Karpas-422 (cell line): ENCODE results near the gene OR13C3. TPM values are rescaled to one million over a fixed set of nuclear protein-coding genes. Genes with fewer than 3 reads are reported as not detected.
A peak's percentile ranks its signal among the peaks of the same experiment; 100 is the strongest.
"Not testable (repeated sequence)": the region's sequence is repeated elsewhere in the genome, so short reads cannot be mapped to it uniquely, and the experiment has no call there.

Source experiments
- DNase-seq: peaks from one replicate; pipeline ENCODE4 v3.0.0-alpha.2; 2015
- H2AFZ ChIP-seq: fragments of 200-600 bp; sonication (generic); 2 replicates; pipeline ENCODE4 v1.6.1; 2014; ENCODE audit warnings: antibody characterized with exemption, low read length, mixed read lengths
- H3K27ac ChIP-seq: fragments of 200-600 bp; sonication (generic); 2 replicates; pipeline ENCODE4 v1.5.1; 2014; ENCODE audit warnings: mild to moderate bottlenecking, low read length, moderate library complexity
- H3K27me3 ChIP-seq: fragments of 200-600 bp; sonication (generic); 2 replicates; pipeline ENCODE4 v1.6.1; 2014; ENCODE audit warnings: low read length, mixed read lengths
- H3K36me3 ChIP-seq: fragments of 200-600 bp; sonication (generic); 2 replicates; pipeline ENCODE4 v1.6.1; 2014; ENCODE audit warnings: low read length, mixed read lengths; ENCODE audit not compliant: insufficient read depth
- H3K4me1 ChIP-seq: fragments of 200-600 bp; sonication (generic); 2 replicates; pipeline ENCODE4 v1.6.1; 2014; ENCODE audit warnings: mild to moderate bottlenecking, low read length, mixed read lengths
- H3K4me2 ChIP-seq: fragments of 200-600 bp; sonication (generic); 2 replicates; pipeline ENCODE4 v1.6.1; 2014; ENCODE audit warnings: low read length, low read depth, mild to moderate bottlenecking; ENCODE audit not compliant: poor library complexity, severe bottlenecking
- H3K4me3 ChIP-seq: fragments of 200-600 bp; sonication (generic); 2 replicates; pipeline ENCODE4 v1.5.1; 2014; ENCODE audit warnings: mild to moderate bottlenecking, antibody characterized with exemption, low read length, mixed read lengths
- H3K79me2 ChIP-seq: fragments of 200-600 bp; sonication (generic); 2 replicates; pipeline ENCODE4 v1.6.1; 2014; ENCODE audit warnings: mild to moderate bottlenecking, low read length, mixed read lengths
- H3K9ac ChIP-seq: fragments of 200-600 bp; sonication (generic); 2 replicates; pipeline ENCODE4 v1.6.0; 2014; ENCODE audit warnings: low read length
- H3K9me2 ChIP-seq: fragments of 200-600 bp; sonication (generic), shearing (Covaris generic); replicated peaks from 2 replicates; pipeline ENCODE4 v1.6.0; 2014; ENCODE audit warnings: mild to moderate bottlenecking, low read length, moderate library complexity; ENCODE audit not compliant: insufficient read depth
- H3K9me3 ChIP-seq: fragments of 300-700, 200-600 bp; sonication (generic); 2 replicates; pipeline ENCODE4 v1.6.1; 2014; ENCODE audit warnings: low read length, mixed read lengths
- H4K20me1 ChIP-seq: fragments of 200-600 bp; sonication (generic); 2 replicates; pipeline ENCODE4 v1.6.1; 2014; ENCODE audit warnings: mild to moderate bottlenecking, antibody characterized with exemption, low read length, low read depth; ENCODE audit not compliant: insufficient read depth
- total RNA-seq: library from RNA; depleted of rRNA; stranded (reverse); fragments of >200 nt; shearing (Covaris generic); gene quantifications from 2 replicates; pipeline ENCODE4 v1.2.3, GENCODE V29; 2014; ENCODE audit warnings: low replicate concordance

Gene OR13C3
- total RNA-seq, 1 experiment from 2014 or later = not detected

- no peaks in the 10 kb centered on the region for H3K4me1 ChIP-seq
- no peak overlapping the region for H3K27ac ChIP-seq
- H3K9me2 ChIP-seq = no peaks in the 10 kb centered on the region
- no peaks in the 10 kb centered on the region for H3K79me2 ChIP-seq
- no peaks in the 10 kb centered on the region for H4K20me1 ChIP-seq
- H3K27me3 ChIP-seq = no peaks in the 10 kb centered on the region
- no peak overlapping the region for H3K4me2 ChIP-seq
- H3K9ac ChIP-seq = no peak overlapping the region
- no peak for DNase-seq
- H2AFZ ChIP-seq = no peak overlapping the region
- no peaks in the 10 kb centered on the region for H3K36me3 ChIP-seq
- no peaks in the 10 kb centered on the region for H3K9me3 ChIP-seq
- no peak overlapping the region for H3K4me3 ChIP-seq
Observed at GRCh38 chr9:104555521-104555920, 18.9 kb upstream of the OR13C3 start.

GRCh38 chr9:104553261-104553660 is 16.6 kb upstream of the OR13C3 start:
- H3K9ac ChIP-seq = no peak overlapping the region
- H3K4me2 ChIP-seq = no peak overlapping the region
- no peaks in the 10 kb centered on the region for H3K36me3 ChIP-seq
- H3K27ac ChIP-seq = no peak overlapping the region
- no peaks in the 10 kb centered on the region for H4K20me1 ChIP-seq
- no peaks in the 10 kb centered on the region for H3K79me2 ChIP-seq
- no peaks in the 10 kb centered on the region for H3K27me3 ChIP-seq
- no peak overlapping the region for H3K4me3 ChIP-seq
- H3K4me1 ChIP-seq = no peaks in the 10 kb centered on the region
- no peaks in the 10 kb centered on the region for H3K9me3 ChIP-seq
- no peak overlapping the region for H2AFZ ChIP-seq
- H3K9me2 ChIP-seq = no peaks in the 10 kb centered on the region
- no peak for DNase-seq

- H3K27me3 ChIP-seq = no peaks in the 10 kb centered on the region
- no peaks in the 10 kb centered on the region for H3K79me2 ChIP-seq
- H3K9ac ChIP-seq = no peak overlapping the region
- H3K27ac ChIP-seq = no peak overlapping the region
- H3K36me3 ChIP-seq = no peaks in the 10 kb centered on the region
- H2AFZ ChIP-seq = no peak overlapping the region
- no peak overlapping the region for H3K4me3 ChIP-seq
- no peak for DNase-seq
- no peaks in the 10 kb centered on the region for H3K4me1 ChIP-seq
- H3K9me2 ChIP-seq = no peaks in the 10 kb centered on the region
- no peaks in the 10 kb centered on the region for H4K20me1 ChIP-seq
- peak overlapping the region; percentile 3 for H3K4me2 ChIP-seq
- H3K9me3 ChIP-seq = no peaks in the 10 kb centered on the region
Observed at GRCh38 chr9:104544644-104545043, 8.0 kb upstream of the OR13C3 start.

GRCh38 chr9:104539275-104539674 is 2.6 kb upstream of the OR13C3 start:
- Histone ChIP-seq H4K20me1 (no peaks in the 10 kb centered on the region), H3K4me1 (no peaks in the 10 kb centered on the region), H3K79me2 (no peaks in the 10 kb centered on the region), H3K27ac (no peak overlapping the region), H3K4me2 (no peak overlapping the region), H3K9me2 (no peaks in the 10 kb centered on the region), H2AFZ (no peak overlapping the region), H3K36me3 (no peaks in the 10 kb centered on the region), H3K9me3 (no peaks in the 10 kb centered on the region), H3K9ac (no peak overlapping the region), H3K4me3 (no peak overlapping the region), H3K27me3 (no peaks in the 10 kb centered on the region)
- no peak for DNase-seq

- H3K9me2 ChIP-seq = no peaks in the 10 kb centered on the region
- H3K27ac ChIP-seq = no peak within 1 kb of the TSS
- no peaks in the 10 kb centered on the region for H3K27me3 ChIP-seq
- H3K9ac ChIP-seq = no peak within 1 kb of the TSS
- H3K9me3 ChIP-seq = no peaks in the 10 kb centered on the region
- no peak within 1 kb of the TSS for H3K4me3 ChIP-seq
- H4K20me1 ChIP-seq = no peaks in the 10 kb centered on the region
- no peak within 1 kb of the TSS for H3K4me2 ChIP-seq
- no peak for DNase-seq
- no peak within 1 kb of the TSS for H2AFZ ChIP-seq
- no peaks in the 10 kb centered on the region for H3K4me1 ChIP-seq
- no peaks in the 10 kb centered on the region for H3K36me3 ChIP-seq
- H3K79me2 ChIP-seq = no peaks in the 10 kb centered on the region
Observed at GRCh38 chr9:104527109-104527508, 9.5 kb downstream of the OR13C3 start, which contains the start of gene OR13C4. TSS of gene OR13C4 (minus strand) at chr9:104527209. CDS start at chr9:104527209, 0 bp downstream.

- H3K27ac ChIP-seq, H3K79me2 ChIP-seq, H3K9ac ChIP-seq, H3K9me2 ChIP-seq, H2AFZ ChIP-seq, H3K36me3 ChIP-seq, H4K20me1 ChIP-seq, H3K4me2 ChIP-seq, H3K4me3 ChIP-seq, H3K27me3 ChIP-seq, DNase-seq, H3K9me3 ChIP-seq, H3K4me1 ChIP-seq: not testable (repeated sequence)
Observed at GRCh38 chr9:104520241-104520640, 16.4 kb downstream of the OR13C3 start.

- no peak overlapping the region for H3K4me2 ChIP-seq
- no peaks in the 10 kb centered on the region for H3K27me3 ChIP-seq
- no peaks in the 10 kb centered on the region for H3K9me2 ChIP-seq
- no peak overlapping the region for H3K9ac ChIP-seq
- no peak for DNase-seq
- no peaks in the 10 kb centered on the region for H3K36me3 ChIP-seq
- H3K79me2 ChIP-seq = no peaks in the 10 kb centered on the region
- no peak overlapping the region for H3K4me3 ChIP-seq
- H3K4me1 ChIP-seq = no peaks in the 10 kb centered on the region
- H2AFZ ChIP-seq = no peak overlapping the region
- no peaks in the 10 kb centered on the region for H3K9me3 ChIP-seq
- H3K27ac ChIP-seq = no peak overlapping the region
- H4K20me1 ChIP-seq = no peaks in the 10 kb centered on the region
Observed at GRCh38 chr9:104514901-104515300, 21.8 kb downstream of the OR13C3 start.

GRCh38 chr9:104506565-104506964 is 30.1 kb downstream of the OR13C3 start:
- Histone ChIP-seq H3K9me2 (no peaks in the 10 kb centered on the region), H3K4me3 (no peak overlapping the region), H3K9me3 (no peaks in the 10 kb centered on the region), H3K4me1 (no peaks in the 10 kb centered on the region), H3K36me3 (no peaks in the 10 kb centered on the region), H2AFZ (no peak overlapping the region), H3K27me3 (no peaks in the 10 kb centered on the region), H3K4me2 (no peak overlapping the region), H3K79me2 (no peaks in the 10 kb centered on the region), H3K27ac (no peak overlapping the region), H3K9ac (no peak overlapping the region), H4K20me1 (no peaks in the 10 kb centered on the region)
- no peak for DNase-seq

GRCh38 chr9:104503963-104504362 is 32.7 kb downstream of the OR13C3 start, which contains the start of gene OR13F1:
TSS of gene OR13F1 (plus strand) at chr9:104504263. CDS start at chr9:104504263, 0 bp downstream.
- Histone ChIP-seq H3K9ac (no peak within 1 kb of the TSS), H3K27ac (no peak within 1 kb of the TSS), H2AFZ (no peak within 1 kb of the TSS), H3K4me3 (no peak within 1 kb of the TSS), H3K4me1 (no peaks in the 10 kb centered on the region), H3K36me3 (no peaks in the 10 kb centered on the region), H3K9me3 (no peaks in the 10 kb centered on the region), H3K4me2 (no peak within 1 kb of the TSS), H3K79me2 (no peaks in the 10 kb centered on the region), H3K27me3 (no peaks in the 10 kb centered on the region), H4K20me1 (no peaks in the 10 kb centered on the region), H3K9me2 (no peaks in the 10 kb centered on the region)
- DNase-seq = no peak
